MM.1S (cell line): ENCODE data around the gene POLR3GL.
"Not testable (repeated sequence)": the region's sequence is repeated elsewhere in the genome, so short reads cannot be mapped to it uniquely, and the experiment has no call there.

ENCODE experiments used
- DNase-seq: peaks from one replicate; pipeline ENCODE4 v3.0.0-alpha.2; 2015
- H2AFZ ChIP-seq: fragments of 300-600 bp; sonication (generic); 2 replicates; pipeline ENCODE4 v1.6.0; 2016; ENCODE audit warnings: antibody characterized with exemption, low read length
- H3F3A ChIP-seq: fragments of 300-600 bp; sonication (generic); 2 replicates; pipeline ENCODE4 v1.6.1; 2016; ENCODE audit warnings: mild to moderate bottlenecking, antibody characterized with exemption, low read length, moderate library complexity, mixed read lengths; ENCODE audit not compliant: insufficient read depth
- H3K27ac ChIP-seq: fragments of 300-600 bp; sonication (generic); 2 replicates; pipeline ENCODE4 v1.5.1; 2016; ENCODE audit warnings: mild to moderate bottlenecking, low read length
- H3K27me3 ChIP-seq: fragments of 300-600 bp; sonication (generic); replicated peaks from 2 replicates; pipeline ENCODE4 v1.6.0; 2016; ENCODE audit warnings: low read length; ENCODE audit not compliant: insufficient read depth
- H3K36me3 ChIP-seq: fragments of 300-600 bp; sonication (generic); replicated peaks from 2 replicates; pipeline ENCODE4 v1.6.1; 2016; ENCODE audit warnings: mild to moderate bottlenecking, low read length, mixed read lengths; ENCODE audit not compliant: insufficient read depth
- H3K4me1 ChIP-seq: fragments of 300-600 bp; sonication (generic); 2 replicates; pipeline ENCODE4 v1.6.1; 2016; ENCODE audit warnings: low read length, mixed read lengths
- H3K4me2 ChIP-seq: fragments of 300-600 bp; sonication (generic); 2 replicates; pipeline ENCODE4 v1.6.0; 2016; ENCODE audit warnings: low read depth, low read length
- H3K4me3 ChIP-seq: fragments of 300-600 bp; sonication (generic); 2 replicates; pipeline ENCODE4 v1.5.1; 2016; ENCODE audit warnings: low read length, mixed read lengths
- H3K79me2 ChIP-seq: fragments of 300-600 bp; sonication (generic); 2 replicates; pipeline ENCODE4 v1.6.1; 2016; ENCODE audit warnings: mixed run types, low read length, mixed read lengths
- H3K9ac ChIP-seq: fragments of 300-600 bp; sonication (generic); 2 replicates; pipeline ENCODE4 v1.6.1; 2016; ENCODE audit warnings: low read length, mixed read lengths
- H3K9me2 ChIP-seq: fragments of 300-600 bp; sonication (generic); replicated peaks from 2 replicates; pipeline ENCODE4 v1.6.1; 2016; ENCODE audit warnings: mild to moderate bottlenecking, low read length, mixed read lengths; ENCODE audit not compliant: insufficient read depth
- H3K9me3 ChIP-seq: fragments of 300-600 bp; sonication (generic); replicated peaks from 2 replicates; pipeline ENCODE4 v1.6.1; 2016; ENCODE audit warnings: mild to moderate bottlenecking, low read length, mixed read lengths; ENCODE audit not compliant: insufficient read depth
- H4K20me1 ChIP-seq: fragments of 300-600 bp; sonication (generic); 2 replicates; pipeline ENCODE4 v1.6.1; 2016; ENCODE audit warnings: mild to moderate bottlenecking, low read length, moderate library complexity, mixed read lengths; ENCODE audit not compliant: insufficient read depth
- CTCF ChIP-seq: fragments of 300-600 bp; sonication (generic); IDR thresholded peaks from 2 replicates; pipeline ENCODE4 v1.5.1; 2016; ENCODE audit warnings: antibody characterized with exemption, low read length, mixed read lengths
- EZH2 ChIP-seq: fragments of 300-600 bp; sonication (generic); optimal IDR thresholded peaks from 2 replicates; pipeline ENCODE3; 2017; ENCODE audit warnings: low read depth, mild to moderate bottlenecking, antibody characterized with exemption, low read length, mixed read lengths
- EZH2phosphoT487 ChIP-seq: fragments of 300-600 bp; sonication (generic); IDR thresholded peaks from 2 replicates; pipeline ENCODE4 v1.6.1; 2018; ENCODE audit warnings: antibody characterized with exemption, low read length

POLR3GL gene

GRCh38 chr1:146021050-146021445, 56.6 kb downstream of the POLR3GL start:
- Histone ChIP-seq H3K4me2 (no peak overlapping the region), H3K4me3 (no peak overlapping the region), H3F3A (no peaks in the 10 kb centered on the region), H2AFZ (no peak overlapping the region), H3K9me2 (no peaks in the 10 kb centered on the region), H3K27me3 (peaks cover 23% of the 10 kb centered on the region), H3K36me3 (no peaks in the 10 kb centered on the region), H3K9me3 (no peaks in the 10 kb centered on the region), H3K27ac (no peak overlapping the region), H3K9ac (no peak overlapping the region), H3K4me1 (no peaks in the 10 kb centered on the region), H4K20me1 (no peaks in the 10 kb centered on the region), H3K79me2 (no peaks in the 10 kb centered on the region)
- TF ChIP-seq EZH2phosphoT487 (no peak), EZH2 (no peak), CTCF (no peak)
- no peak for DNase-seq

GRCh38 chr1:146021622-146022402, 57.3 kb downstream of the POLR3GL start, which contains the start of gene HJV:
Gene HJV (minus strand): TSS chr1:146021735. CDS start chr1:146020231, 1,504 bp downstream.
- DNase-seq = no peak
- H3K9me3 ChIP-seq = no peaks in the 10 kb centered on the region
- no peaks in the 10 kb centered on the region for H3K9me2 ChIP-seq
- H3K9ac ChIP-seq = no peak within 1 kb of the TSS
- no peak within 1 kb of the TSS for H2AFZ ChIP-seq
- no peaks in the 10 kb centered on the region for H3K36me3 ChIP-seq
- peaks cover 23% of the 10 kb centered on the region for H3K27me3 ChIP-seq
- no peaks in the 10 kb centered on the region for H3K79me2 ChIP-seq
- H3K4me1 ChIP-seq = no peaks in the 10 kb centered on the region
- no peak within 1 kb of the TSS for H3K4me3 ChIP-seq
- H4K20me1 ChIP-seq = no peaks in the 10 kb centered on the region
- H3K27ac ChIP-seq = no peak within 1 kb of the TSS
- H3F3A ChIP-seq = no peaks in the 10 kb centered on the region
- no peak within 1 kb of the TSS for H3K4me2 ChIP-seq
- TF ChIP-seq EZH2phosphoT487 = no peak
- TF ChIP-seq CTCF = no peak
- TF ChIP-seq EZH2 = no peak

GRCh38 chr1:146022403-146023127, 58.1 kb downstream of the POLR3GL start:
- H3K36me3 ChIP-seq = no peaks in the 10 kb centered on the region
- no peaks in the 10 kb centered on the region for H3K4me1 ChIP-seq
- H3K4me3 ChIP-seq = no peak overlapping the region
- H2AFZ ChIP-seq = no peak overlapping the region
- no peaks in the 10 kb centered on the region for H4K20me1 ChIP-seq
- no peaks in the 10 kb centered on the region for H3K79me2 ChIP-seq
- H3K27ac ChIP-seq = no peak overlapping the region
- H3F3A ChIP-seq = no peaks in the 10 kb centered on the region
- DNase-seq = no peak
- no peaks in the 10 kb centered on the region for H3K9me3 ChIP-seq
- TF ChIP-seq EZH2phosphoT487 = no peak
- TF ChIP-seq EZH2 = no peak
- no peak for TF ChIP-seq CTCF
- H3K9ac ChIP-seq = no peak overlapping the region
- no peaks in the 10 kb centered on the region for H3K9me2 ChIP-seq
- no peak overlapping the region for H3K4me2 ChIP-seq
- peaks cover 23% of the 10 kb centered on the region for H3K27me3 ChIP-seq

GRCh38 chr1:146025787-146026495, 61.5 kb downstream of the POLR3GL start:
- not testable (repeated sequence) for H3K27me3 ChIP-seq, H3K9ac ChIP-seq, H3K9me3 ChIP-seq, H3K4me2 ChIP-seq, H4K20me1 ChIP-seq, H3K4me1 ChIP-seq, H3K9me2 ChIP-seq, H3F3A ChIP-seq, H3K27ac ChIP-seq, DNase-seq, H3K36me3 ChIP-seq, H3K79me2 ChIP-seq, H3K4me3 ChIP-seq, H2AFZ ChIP-seq

- not testable (repeated sequence) for H3K4me1 ChIP-seq, H3K9ac ChIP-seq, H3K9me2 ChIP-seq, H3K36me3 ChIP-seq, H3K27me3 ChIP-seq, H3F3A ChIP-seq, H3K79me2 ChIP-seq, H2AFZ ChIP-seq, DNase-seq, H3K27ac ChIP-seq, H3K4me2 ChIP-seq, H3K9me3 ChIP-seq, H4K20me1 ChIP-seq, H3K4me3 ChIP-seq
These were observed 62.2 kb downstream of the POLR3GL start for GRCh38 chr1:146026650-146027049.
